ENCODE measurements around the gene PLCH1.

- TF ChIP-seq EZH2 (IDR thresholded peaks at IDR 0.05; ENCODE audit: borderline replicate concordance, insufficient read depth, low read depth, low read length, poor library complexity, severe bottlenecking) (no peak), CTCF (IDR thresholded peaks at IDR 0.05) (no peak)
These were observed 342.2 kb downstream of the PLCH1 start for GRCh38 chr3:155402656-155403055.

Measured in B cell (primary cell).